NT2/D1 (cell line): Measurements from ENCODE around the gene ASPDH.

Experiments used
- SUZ12 ChIP-seq: IDR thresholded peaks from 2 replicates; pipeline ENCODE4 v1.6.1; 2011; ENCODE audit not compliant: insufficient read length, insufficient read depth; ENCODE audit errors: extremely low read depth
- YY1 ChIP-seq: IDR thresholded peaks from 2 replicates; pipeline ENCODE4 v1.6.1; 2011; ENCODE audit not compliant: insufficient read length, insufficient read depth
- ZNF274 ChIP-seq: IDR thresholded peaks from 2 replicates; pipeline ENCODE4 v1.6.1; 2011; ENCODE audit warnings: mild to moderate bottlenecking, low read depth, low read length

- no peak for TF ChIP-seq SUZ12
- TF ChIP-seq ZNF274 = no peak
- TF ChIP-seq YY1 = no peak
Measured at GRCh38 chr19:50507376-50507775, 6.3 kb downstream of the ASPDH start.
